HFFc6 (cell line): ENCODE measurements around the gene USP32. TPM values are rescaled to one million over a fixed set of nuclear protein-coding genes. Genes with fewer than 3 reads are reported as not detected.
A peak's percentile ranks its signal among the peaks of the same experiment; 100 is the strongest.
"Not testable (repeated sequence)": the region's sequence is repeated elsewhere in the genome, so short reads cannot be mapped to it uniquely, and the experiment has no call there.

Experiments used
- DNase-seq: peaks from one replicate; pipeline ENCODE4 v3.0.0-alpha.2; 2018
- H3K27ac Mint-ChIP-seq: 2 replicates; pipeline ENCODE4 v1.8.0; 2020; ENCODE audit warnings: mild to moderate bottlenecking, mixed read lengths
- H3K27me3 Mint-ChIP-seq: 2 replicates; pipeline ENCODE4 v1.8.0; 2021; ENCODE audit warnings: mild to moderate bottlenecking, moderate library complexity, mixed read lengths; ENCODE audit not compliant: insufficient read depth
- H3K36me3 Mint-ChIP-seq: 2 replicates; pipeline ENCODE4 v1.8.0; 2021; ENCODE audit warnings: low read depth, mixed read lengths
- H3K4me1 Mint-ChIP-seq: 2 replicates; pipeline ENCODE4 v1.8.0; 2020; ENCODE audit warnings: low read depth, mixed read lengths
- H3K4me3 Mint-ChIP-seq: 2 replicates; pipeline ENCODE4 v1.8.0; 2020; ENCODE audit warnings: mild to moderate bottlenecking, moderate library complexity, mixed read lengths
- H3K9me3 Mint-ChIP-seq: 2 replicates; pipeline ENCODE4 v1.8.0; 2020; ENCODE audit warnings: mild to moderate bottlenecking, mixed read lengths
- total RNA-seq, 6 experiments: library from RNA; stranded (reverse); fragmentation: NEBNext Ultra II Directional; extraction: Animal tissue kit (Norgen Biotek cat#: 25700); gene quantifications; 2 replicates in 1 of 6; 3 replicates in 5 of 6; pipeline ENCODE4 v1.2.3, GENCODE V29; 2021
- TF ChIP-seq, protein P1 (sequence below): fragments of 200-600 bp; sonication (generic); IDR thresholded peaks from 2 replicates; pipeline ENCODE4 v1.5.0; 2021; ENCODE audit warnings: antibody characterized with exemption, mild to moderate bottlenecking

Gene USP32
- total RNA-seq, 6 experiments from 2014 or later, result 46.7 to 57.3 (median 51.7) TPM

GRCh38 chr17:60230358-60230757 is 161.6 kb downstream of the USP32 start:
- TF ChIP-seq, protein P1, sequence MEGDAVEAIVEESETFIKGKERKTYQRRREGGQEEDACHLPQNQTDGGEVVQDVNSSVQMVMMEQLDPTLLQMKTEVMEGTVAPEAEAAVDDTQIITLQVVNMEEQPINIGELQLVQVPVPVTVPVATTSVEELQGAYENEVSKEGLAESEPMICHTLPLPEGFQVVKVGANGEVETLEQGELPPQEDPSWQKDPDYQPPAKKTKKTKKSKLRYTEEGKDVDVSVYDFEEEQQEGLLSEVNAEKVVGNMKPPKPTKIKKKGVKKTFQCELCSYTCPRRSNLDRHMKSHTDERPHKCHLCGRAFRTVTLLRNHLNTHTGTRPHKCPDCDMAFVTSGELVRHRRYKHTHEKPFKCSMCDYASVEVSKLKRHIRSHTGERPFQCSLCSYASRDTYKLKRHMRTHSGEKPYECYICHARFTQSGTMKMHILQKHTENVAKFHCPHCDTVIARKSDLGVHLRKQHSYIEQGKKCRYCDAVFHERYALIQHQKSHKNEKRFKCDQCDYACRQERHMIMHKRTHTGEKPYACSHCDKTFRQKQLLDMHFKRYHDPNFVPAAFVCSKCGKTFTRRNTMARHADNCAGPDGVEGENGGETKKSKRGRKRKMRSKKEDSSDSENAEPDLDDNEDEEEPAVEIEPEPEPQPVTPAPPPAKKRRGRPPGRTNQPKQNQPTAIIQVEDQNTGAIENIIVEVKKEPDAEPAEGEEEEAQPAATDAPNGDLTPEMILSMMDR, result no peak
- no peak overlapping the region for H3K4me3 Mint-ChIP-seq
- DNase-seq, result peak; percentile 28
- H3K27me3 Mint-ChIP-seq, result no peaks in the 10 kb centered on the region
- peaks cover 14% of the 10 kb centered on the region for H3K36me3 Mint-ChIP-seq
- H3K27ac Mint-ChIP-seq, result peak overlapping the region; percentile 76
- H3K4me1 Mint-ChIP-seq, result peaks cover 28% of the 10 kb centered on the region
- no peaks in the 10 kb centered on the region for H3K9me3 Mint-ChIP-seq

DNA sequence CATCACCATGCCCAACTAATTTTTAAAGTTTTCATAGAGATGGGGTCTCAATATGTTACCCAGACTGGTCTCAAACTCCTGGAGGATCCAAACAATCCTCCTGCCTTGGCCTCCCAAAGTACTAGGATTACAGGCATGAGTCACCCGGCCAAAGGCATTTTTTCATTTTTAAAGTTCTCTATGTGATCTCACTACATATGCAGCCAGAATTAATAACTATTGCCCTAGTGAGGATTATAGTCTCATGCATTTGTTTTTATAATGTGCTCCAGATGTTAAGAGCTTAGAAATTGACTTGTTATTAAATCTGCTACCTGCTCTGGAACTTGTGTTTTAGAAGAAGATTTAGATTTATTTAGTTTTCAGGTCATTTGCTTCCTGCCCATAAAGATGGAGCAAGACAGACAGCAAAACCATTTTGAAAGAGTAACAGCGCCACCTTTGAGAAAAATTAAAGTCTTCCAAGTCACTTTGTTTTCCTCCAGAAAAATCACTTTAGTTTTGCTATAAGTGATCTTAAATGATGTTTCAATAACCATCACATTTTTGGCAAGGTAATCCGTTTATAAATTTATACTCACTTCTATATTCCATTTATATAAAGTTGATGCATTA is 162.6 kb downstream of the USP32 start:
- no peak overlapping the region for H3K4me3 Mint-ChIP-seq
- H3K9me3 Mint-ChIP-seq, result no peaks in the 10 kb centered on the region
- no peaks in the 10 kb centered on the region for H3K27me3 Mint-ChIP-seq
- TF ChIP-seq, protein P1, result peak; percentile 62
- H3K4me1 Mint-ChIP-seq, result peaks cover 31% of the 10 kb centered on the region
- no peak overlapping the region; the same call in 1 of the 2 replicates for H3K27ac Mint-ChIP-seq
- peak; percentile 15 for DNase-seq
- peaks cover 7% of the 10 kb centered on the region for H3K36me3 Mint-ChIP-seq

GRCh38 chr17:60227276-60227675 is 164.7 kb downstream of the USP32 start:
- H3K4me3 Mint-ChIP-seq, H3K36me3 Mint-ChIP-seq, DNase-seq, H3K9me3 Mint-ChIP-seq, H3K27ac Mint-ChIP-seq, H3K27me3 Mint-ChIP-seq: not testable (repeated sequence)
- peaks cover 39% of the 10 kb centered on the region for H3K4me1 Mint-ChIP-seq

DNA sequence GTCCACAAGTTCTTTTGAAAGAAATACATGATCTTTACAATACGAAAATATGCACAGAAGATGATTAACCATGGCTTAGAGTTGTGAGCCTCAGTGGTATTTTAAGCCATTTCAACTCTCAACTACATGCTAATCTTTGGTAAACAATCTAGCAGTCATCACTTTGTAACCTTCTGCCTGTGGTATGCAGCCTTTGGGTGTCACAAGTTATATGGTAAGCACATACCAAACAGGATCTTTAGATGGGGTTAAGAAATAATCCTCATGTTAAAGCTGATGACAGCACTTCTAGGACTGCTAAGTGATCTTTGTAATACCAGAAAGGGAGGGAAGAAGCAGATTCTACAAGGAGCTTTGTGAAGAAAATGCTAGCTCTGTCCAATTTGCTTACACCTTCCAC is 167.9 kb downstream of the USP32 start:
- no peaks in the 10 kb centered on the region for H3K9me3 Mint-ChIP-seq
- H3K27me3 Mint-ChIP-seq, result no peaks in the 10 kb centered on the region
- no peak overlapping the region for H3K4me3 Mint-ChIP-seq
- peak overlapping the region; percentile 3; the same call in 1 of the 2 replicates for H3K27ac Mint-ChIP-seq
- peak; percentile 4 for DNase-seq
- TF ChIP-seq, protein P1, result no peak
- H3K36me3 Mint-ChIP-seq, result peaks cover 12% of the 10 kb centered on the region
- peaks cover 13% of the 10 kb centered on the region for H3K4me1 Mint-ChIP-seq

DNA sequence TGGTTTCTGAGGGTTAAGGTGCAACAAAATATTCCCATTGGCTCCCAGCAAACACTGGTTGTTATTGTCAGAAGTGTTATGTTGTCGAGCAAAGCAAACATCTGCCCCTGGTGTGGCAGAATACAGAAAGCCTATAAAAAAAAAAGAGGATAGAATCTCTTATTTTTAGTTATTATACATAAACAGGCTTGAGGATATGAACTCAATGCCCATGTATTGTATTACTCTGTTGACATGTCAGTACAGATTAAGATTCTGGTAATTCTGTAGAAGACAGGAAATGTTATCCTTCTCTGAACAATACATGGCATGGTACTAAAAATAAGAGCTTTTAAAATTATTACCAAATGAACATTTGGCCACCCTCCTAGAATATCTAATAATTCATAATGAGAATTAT is 168.5 kb downstream of the USP32 start:
- no peaks in the 10 kb centered on the region for H3K9me3 Mint-ChIP-seq

DNA sequence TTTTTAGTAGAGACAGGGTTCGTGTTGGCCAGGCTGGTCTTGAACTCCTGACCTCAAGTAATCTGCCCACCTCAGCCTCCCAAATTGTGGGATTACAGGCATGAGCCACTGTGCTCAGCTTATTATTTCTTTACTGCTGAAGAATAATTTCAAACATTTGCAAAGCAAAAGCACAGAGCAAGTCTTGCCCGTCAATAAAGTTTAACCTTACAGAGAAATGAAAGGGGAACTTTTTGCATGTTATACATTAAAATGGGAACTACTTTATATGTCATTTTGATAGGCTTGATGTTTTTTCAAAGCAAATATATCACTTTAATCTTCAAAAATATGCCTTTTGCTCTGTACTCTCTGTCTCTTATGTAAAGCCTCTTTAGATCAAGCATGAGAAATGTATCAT is 173.2 kb downstream of the USP32 start:
- not testable (repeated sequence) for H3K27ac Mint-ChIP-seq, H3K4me3 Mint-ChIP-seq, H3K36me3 Mint-ChIP-seq, DNase-seq, H3K9me3 Mint-ChIP-seq, H3K4me1 Mint-ChIP-seq, H3K27me3 Mint-ChIP-seq

More for the DNA sequence above, 168.5 kb downstream of the USP32 start:
- no peak overlapping the region for H3K27ac Mint-ChIP-seq
- H3K27me3 Mint-ChIP-seq, result peaks cover 2% of the 10 kb centered on the region; the same call in 1 of the 2 replicates
- H3K4me1 Mint-ChIP-seq, result peaks cover 11% of the 10 kb centered on the region
- no peak overlapping the region for H3K4me3 Mint-ChIP-seq
- DNase-seq, result no peak
- TF ChIP-seq, protein P1, result no peak
- peaks cover 9% of the 10 kb centered on the region for H3K36me3 Mint-ChIP-seq

DNA sequence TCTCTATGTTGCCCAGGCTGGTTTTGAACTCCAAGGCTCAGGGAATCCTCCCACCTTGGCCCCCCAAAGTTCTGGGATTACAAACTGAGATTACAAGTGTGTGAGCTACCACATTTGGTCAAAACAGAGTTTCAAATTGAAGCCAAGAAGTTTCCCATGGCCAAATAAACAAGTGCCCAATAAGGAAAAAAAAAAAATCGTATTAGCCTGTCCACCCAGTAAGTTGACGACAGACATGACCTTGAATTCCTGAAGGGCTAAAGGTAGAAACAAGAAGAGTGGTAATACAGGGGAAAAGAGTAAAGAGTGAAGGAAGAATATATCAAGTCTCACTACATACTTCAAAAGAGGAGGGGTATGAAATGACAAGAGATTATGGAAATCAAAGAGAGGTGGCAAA is 176.0 kb downstream of the USP32 start:
- H3K4me3 Mint-ChIP-seq, H3K9me3 Mint-ChIP-seq, H3K27ac Mint-ChIP-seq, H3K36me3 Mint-ChIP-seq, H3K27me3 Mint-ChIP-seq, DNase-seq: not testable (repeated sequence)
- peaks cover 14% of the 10 kb centered on the region for H3K4me1 Mint-ChIP-seq

DNA sequence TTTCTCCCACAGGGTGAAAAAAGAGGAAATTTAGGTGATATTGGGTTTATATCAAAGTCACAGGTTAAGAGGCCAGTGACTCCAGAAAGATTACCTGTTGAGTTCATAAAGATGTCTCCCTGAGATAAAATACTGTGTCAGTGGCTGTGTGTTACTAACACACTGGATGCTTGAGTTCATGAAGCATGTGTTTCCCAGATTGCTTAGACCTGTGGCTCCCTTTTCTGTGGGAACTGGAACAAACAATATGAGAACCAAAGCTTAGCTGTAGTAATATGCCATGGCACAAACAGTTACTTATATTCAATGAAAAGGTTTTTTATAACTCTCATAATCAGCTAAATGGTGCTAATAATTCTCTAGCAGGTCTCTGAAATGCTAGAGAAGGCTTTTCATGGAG is 180.7 kb downstream of the USP32 start:
- Mint-ChIP-seq H3K4me1 (peaks cover 14% of the 10 kb centered on the region), H3K27ac (0 out of 2 replicates have a peak overlapping the region, but pooled peaks have one; percentile 16)
- H3K36me3 Mint-ChIP-seq, DNase-seq, H3K4me3 Mint-ChIP-seq, H3K9me3 Mint-ChIP-seq, H3K27me3 Mint-ChIP-seq: not testable (repeated sequence)

- H3K27me3 Mint-ChIP-seq, DNase-seq, H3K4me3 Mint-ChIP-seq, H3K36me3 Mint-ChIP-seq, H3K9me3 Mint-ChIP-seq, H3K4me1 Mint-ChIP-seq, H3K27ac Mint-ChIP-seq: not testable (repeated sequence)
These were observed 183.6 kb downstream of the USP32 start for GRCh38 chr17:60208302-60208701.

DNA sequence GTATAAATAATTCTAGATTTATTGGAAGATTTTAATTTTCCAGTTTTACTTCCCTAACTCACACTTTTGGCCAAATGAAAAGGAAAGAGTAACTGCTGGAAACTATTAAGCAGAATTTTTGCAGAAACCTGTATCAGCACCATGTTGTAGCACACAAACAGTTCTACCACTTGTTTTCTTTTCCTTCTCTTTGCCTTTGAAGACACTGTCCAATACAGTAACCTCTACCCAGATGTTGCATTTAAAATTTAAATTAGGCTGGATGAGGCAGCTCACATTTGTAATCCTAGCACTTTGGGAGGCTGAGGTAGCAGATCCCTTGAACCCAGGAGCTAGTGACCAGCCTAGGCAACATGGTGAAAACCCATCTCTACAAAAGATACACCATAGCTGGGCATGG is 186.2 kb downstream of the USP32 start:
- not testable (repeated sequence) for H3K4me1 Mint-ChIP-seq, H3K9me3 Mint-ChIP-seq, H3K36me3 Mint-ChIP-seq, H3K4me3 Mint-ChIP-seq, DNase-seq, H3K27me3 Mint-ChIP-seq, H3K27ac Mint-ChIP-seq
